Endothelial cell of umbilical vein (primary cell): ENCODE data around the gene SMIM24. TPM values are rescaled to one million over a fixed set of nuclear protein-coding genes. Genes with fewer than 3 reads are reported as not detected.
A peak's percentile ranks its signal among the peaks of the same experiment; 100 is the strongest.

Experiments
- BruUV-seq: library from RNA; stranded (reverse); fragments of 400-500 nt; replicated peaks from 2 replicates; lab custom pipeline; 2021; lab: Mats Ljungman, UMichigan
- CTCF ChIA-PET: fragments of 300-600, 350-600 bp; sonication (Branson Sonifier 250); formaldehyde crosslinking; loops from one replicate; lab custom pipeline; 2021; ENCODE audit warnings: antibody characterized with exemption, inconsistent platforms; lab: Charles Lee
- POLR2A ChIA-PET: fragments of 300-600, 350-600 bp; sonication (Branson Sonifier 250); formaldehyde crosslinking; loops from one replicate; lab custom pipeline; 2021; ENCODE audit warnings: antibody characterized with exemption, inconsistent platforms; lab: Charles Lee
- DNase-seq: peaks from one replicate; pipeline ENCODE4 v3.0.0-alpha.2; 2011; ENCODE audit warnings: low read depth, low spot score
- FAIRE-seq: peaks from 2 replicates; lab custom pipeline; 2011; peaks lifted over from hg19 to GRCh38; lab: Jason Lieb, UNC
- H2AFZ ChIP-seq: 2 replicates; pipeline ENCODE4 v1.6.0; 2012; ENCODE audit warnings: low read depth, low read length, control low read depth, inconsistent platforms
- H3K27ac ChIP-seq: 2 replicates; pipeline ENCODE4 v1.5.1; 2011; ENCODE audit warnings: low read depth, mild to moderate bottlenecking, control low read depth, low read length, moderate library complexity; ENCODE audit not compliant: insufficient read depth
- H3K27me3 ChIP-seq, 2 experiments: 2 replicates each; pipeline versions ENCODE4 v1.6.0 to v1.6.1; 2011; ENCODE audit warnings: low read length in 2 of 2, mixed read lengths in 1 of 2; ENCODE audit not compliant: control insufficient read depth in 2 of 2, insufficient read depth in 2 of 2
- H3K36me3 ChIP-seq, 2 experiments: 2 replicates in 1 of 2; 3 replicates in 1 of 2; pipeline ENCODE4 v1.5.1; 2011; ENCODE audit warnings: low read length in 2 of 2, mild to moderate bottlenecking in 1 of 2, moderate library complexity in 1 of 2; ENCODE audit not compliant: control insufficient read depth in 2 of 2, insufficient read depth in 2 of 2; ENCODE audit errors: extremely low read depth in 1 of 2
- H3K4me1 ChIP-seq: 3 replicates; pipeline ENCODE4 v1.5.1; 2011; ENCODE audit warnings: mild to moderate bottlenecking, low read length; ENCODE audit not compliant: control insufficient read depth, insufficient read depth; ENCODE audit errors: extremely low read depth
- H3K4me2 ChIP-seq: 2 replicates; pipeline ENCODE4 v1.6.1; 2011; ENCODE audit warnings: low read length, control low read depth, mixed read lengths; ENCODE audit not compliant: insufficient read depth
- H3K4me3 ChIP-seq, 3 experiments: fragments of 200-600 bp in 1 of 3; sonication (generic), shearing (Covaris generic) in 1 of 3; replicated peaks in 1 of 3; 2 replicates each; pipeline ENCODE4 v1.5.1; 2011 to 2016; ENCODE audit warnings: control low read depth in 3 of 3, low read length in 3 of 3, mild to moderate bottlenecking in 2 of 3, inconsistent platforms in 1 of 3, low read depth in 1 of 3, moderate library complexity in 1 of 3; ENCODE audit not compliant: insufficient read depth in 1 of 3
- H3K79me2 ChIP-seq: 2 replicates; pipeline ENCODE4 v1.6.0; 2012; ENCODE audit warnings: low read length, inconsistent platforms; ENCODE audit not compliant: control insufficient read depth, insufficient read depth
- H3K9ac ChIP-seq: replicated peaks from 2 replicates; pipeline ENCODE3; 2011; ENCODE audit warnings: low read length, control low read depth; ENCODE audit not compliant: insufficient read depth; ENCODE audit errors: extremely low read depth
- H3K9me1 ChIP-seq: replicated peaks from 3 replicates; pipeline ENCODE4 v1.6.0; 2011; ENCODE audit warnings: mild to moderate bottlenecking, low read length; ENCODE audit not compliant: control insufficient read depth, insufficient read depth; ENCODE audit errors: extremely low read depth
- H3K9me3 ChIP-seq: replicated peaks from 2 replicates; pipeline ENCODE4 v1.5.1; 2012; ENCODE audit warnings: low read length, inconsistent platforms; ENCODE audit not compliant: control insufficient read depth, insufficient read depth
- H4K20me1 ChIP-seq: replicated peaks from 2 replicates; pipeline ENCODE3; 2011; ENCODE audit warnings: mild to moderate bottlenecking, low read length; ENCODE audit not compliant: control insufficient read depth, insufficient read depth; ENCODE audit errors: extremely low read depth
- EZH2 ChIP-seq: IDR thresholded peaks from 2 replicates; pipeline ENCODE4 v1.6.1; 2012; ENCODE audit warnings: borderline replicate concordance, low read depth, mild to moderate bottlenecking, moderate library complexity, low read length, inconsistent platforms; ENCODE audit not compliant: severe bottlenecking
- FOS ChIP-seq: IDR thresholded peaks from 2 replicates; pipeline ENCODE4 v1.6.1; 2011; ENCODE audit warnings: mild to moderate bottlenecking, low read length, moderate library complexity, borderline replicate concordance; ENCODE audit not compliant: insufficient read depth
- GATA2 ChIP-seq: IDR thresholded peaks from 2 replicates; pipeline ENCODE4 v1.7.0; 2011; ENCODE audit warnings: low read depth, mild to moderate bottlenecking, moderate library complexity, mixed read lengths, low read length; ENCODE audit not compliant: insufficient read length, insufficient read depth
- JUN ChIP-seq: IDR thresholded peaks from 2 replicates; pipeline ENCODE4 v1.6.1; 2011; ENCODE audit warnings: borderline replicate concordance, low read depth; ENCODE audit not compliant: insufficient read length, insufficient read depth
- MYC ChIP-seq: IDR thresholded peaks from one replicate; pipeline ENCODE4 v1.6.1; 2011; ENCODE audit warnings: mild to moderate bottlenecking, low read depth, low read length
- POLR2A ChIP-seq: IDR thresholded peaks from 2 replicates; pipeline ENCODE4 v1.6.1; 2012; ENCODE audit warnings: low read depth, mild to moderate bottlenecking, control low read depth, low read length
- POLR2AphosphoS5 ChIP-seq: IDR thresholded peaks from 2 replicates; pipeline ENCODE4 v1.6.1; 2012; ENCODE audit warnings: low read depth, mild to moderate bottlenecking, control low read depth, low read length, moderate library complexity; ENCODE audit not compliant: insufficient read depth
- dilution Hi-C: fragments of 300-500 bp; cut with MboI; formaldehyde crosslinking; loops from one replicate; pipeline ENCODE4 v1.15.0; 2019; ENCODE audit warnings: low sequenced_read_pairs; ENCODE audit not compliant: extremely low pct_ligation_motif_present
- intact Hi-C: fragments of 100-400 bp; cut with micrococcal nuclease; formaldehyde crosslinking; loops from one replicate; pipeline ENCODE4 v1.10.0; 2022
- polyA plus RNA-seq, 4 experiments: library from polyadenylated mRNA; depleted of rRNA in 3 of 4; stranded (reverse) in 3 of 4; unstranded in 1 of 4; fragments of >200 nt; gene quantifications; 2 replicates each; pipeline versions ENCODE4 v1.2.1 to v1.2.3, GENCODE V29; 2011 to 2012; ENCODE audit warnings: missing spikeins in 1 of 4
- total RNA-seq: library from RNA; stranded (reverse); gene quantifications from 2 replicates; pipeline ENCODE4 v1.2.3, GENCODE V29; 2021
- TF ChIP-seq, protein P1 (sequence below): IDR thresholded peaks from 2 replicates; pipeline ENCODE4 v1.6.1; 2011; ENCODE audit not compliant: insufficient read depth, insufficient read length
- TF ChIP-seq, protein P2 (sequence below), 2 donors: IDR thresholded peaks; 1 replicate in 1 of 2; 2 replicates in 1 of 2; pipeline ENCODE4 v1.5.1; 2011; ENCODE audit warnings: low read length in 2 of 2, mild to moderate bottlenecking in 2 of 2, moderate library complexity in 2 of 2, control low read depth in 1 of 2, inconsistent platforms in 1 of 2, low read depth in 1 of 2; ENCODE audit not compliant: insufficient read depth in 1 of 2; ENCODE audit errors: extremely low read depth in 1 of 2

The SMIM24 gene
- total and polyA plus RNA-seq, 2 donors (not counting 3 experiments of a cell fraction or from before 2014, with no cell fraction given), result not detected

DNA sequence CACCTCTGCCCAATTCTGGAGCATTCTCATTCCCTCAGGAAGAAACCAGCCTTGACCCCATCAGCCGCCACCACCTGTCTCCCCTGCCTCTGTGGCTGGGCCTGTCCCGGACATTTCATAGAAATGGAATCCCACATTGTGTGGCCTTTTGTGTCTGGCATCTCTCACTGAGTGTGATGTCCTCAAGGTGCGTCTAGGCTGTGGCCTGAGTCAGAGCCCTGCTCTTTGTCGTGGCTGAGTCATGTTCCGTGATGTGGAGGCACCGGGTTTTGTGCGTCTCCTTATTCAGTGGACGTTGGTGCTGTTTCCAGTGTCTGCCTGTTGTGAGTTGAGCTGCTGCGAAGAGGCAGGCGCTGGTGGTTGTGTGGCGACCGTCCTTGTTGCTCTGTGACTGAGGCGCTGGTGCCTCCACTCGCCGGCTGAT, 29.3 kb upstream of the SMIM24 start:
- FAIRE-seq, result peak; percentile 85

More for the DNA sequence above, 29.3 kb upstream of the SMIM24 start:
- no peak overlapping the region for H3K4me3 ChIP-seq
- H3K27ac ChIP-seq, result peak overlapping the region; percentile 51
- BruUV-seq, result no TSS peak
- no peaks in the 10 kb centered on the region for H3K9me1 ChIP-seq
- no peak overlapping the region for H3K9ac ChIP-seq
- H3K27me3 ChIP-seq, result no peaks in the 10 kb centered on the region
- DNase-seq, result no peak
- H3K4me1 ChIP-seq, result peaks cover 10% of the 10 kb centered on the region
- peaks cover 0 to 10% of the 10 kb centered on the region in 2 experiments for H3K36me3 ChIP-seq
- peaks cover 84% of the 10 kb centered on the region for H3K79me2 ChIP-seq
- ChIA-PET CTCF (no interaction called here), POLR2A (no interaction called here)
- no peak overlapping the region for H2AFZ ChIP-seq
- no peaks in the 10 kb centered on the region for H3K9me3 ChIP-seq
- no peak overlapping the region for H3K4me2 ChIP-seq
- dilution Hi-C loops (no loop called here), intact Hi-C loops (no loop called here)
- no peaks in the 10 kb centered on the region for H4K20me1 ChIP-seq
- TF ChIP-seq GATA2 (no peak), MYC (no peak), EZH2 (no peak), POLR2A (no peak), FOS (no peak), POLR2AphosphoS5 (no peak), JUN (no peak)
- TF ChIP-seq, protein P1, sequence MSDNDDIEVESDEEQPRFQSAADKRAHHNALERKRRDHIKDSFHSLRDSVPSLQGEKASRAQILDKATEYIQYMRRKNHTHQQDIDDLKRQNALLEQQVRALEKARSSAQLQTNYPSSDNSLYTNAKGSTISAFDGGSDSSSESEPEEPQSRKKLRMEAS, result no peak
- TF ChIP-seq, protein P2, sequence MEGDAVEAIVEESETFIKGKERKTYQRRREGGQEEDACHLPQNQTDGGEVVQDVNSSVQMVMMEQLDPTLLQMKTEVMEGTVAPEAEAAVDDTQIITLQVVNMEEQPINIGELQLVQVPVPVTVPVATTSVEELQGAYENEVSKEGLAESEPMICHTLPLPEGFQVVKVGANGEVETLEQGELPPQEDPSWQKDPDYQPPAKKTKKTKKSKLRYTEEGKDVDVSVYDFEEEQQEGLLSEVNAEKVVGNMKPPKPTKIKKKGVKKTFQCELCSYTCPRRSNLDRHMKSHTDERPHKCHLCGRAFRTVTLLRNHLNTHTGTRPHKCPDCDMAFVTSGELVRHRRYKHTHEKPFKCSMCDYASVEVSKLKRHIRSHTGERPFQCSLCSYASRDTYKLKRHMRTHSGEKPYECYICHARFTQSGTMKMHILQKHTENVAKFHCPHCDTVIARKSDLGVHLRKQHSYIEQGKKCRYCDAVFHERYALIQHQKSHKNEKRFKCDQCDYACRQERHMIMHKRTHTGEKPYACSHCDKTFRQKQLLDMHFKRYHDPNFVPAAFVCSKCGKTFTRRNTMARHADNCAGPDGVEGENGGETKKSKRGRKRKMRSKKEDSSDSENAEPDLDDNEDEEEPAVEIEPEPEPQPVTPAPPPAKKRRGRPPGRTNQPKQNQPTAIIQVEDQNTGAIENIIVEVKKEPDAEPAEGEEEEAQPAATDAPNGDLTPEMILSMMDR (IDR thresholded peaks at IDR 0.05; ENCODE audit: extremely low read depth in 1 of 2, insufficient read depth in 1 of 2, low read depth in 1 of 2, low read length in 2 of 2), result no peak
